WTC11 (cell line): Measurements from ENCODE around the gene CCDC116. TPM values are rescaled to one million over a fixed set of nuclear protein-coding genes. Genes with fewer than 3 reads are reported as not detected.

Experiments used
- ATAC-seq: fragments of 200-7000 bp; cut with Tn5 transposase; 2 replicates; pipeline ENCODE4 v1.10.0; 2021; ENCODE audit warnings: mild to moderate bottlenecking, moderate library complexity
- CTCF ChIA-PET: fragments of 300-600 bp; sonication (Branson Sonifier 250); formaldehyde crosslinking; loops from one replicate; lab custom pipeline; 2021; ENCODE audit warnings: antibody characterized with exemption; lab: Charles Lee
- POLR2A ChIA-PET: fragments of 350-600 bp; sonication (Branson Sonifier 250); formaldehyde crosslinking; loops from one replicate; lab custom pipeline; 2021; ENCODE audit warnings: antibody characterized with exemption; lab: Charles Lee
- DNase-seq: peaks from one replicate; pipeline ENCODE4 v3.0.0; 2021; ENCODE audit warnings: low spot score
- H3K27ac Mint-ChIP-seq: 2 replicates; pipeline ENCODE4 v1.8.0; 2021; ENCODE audit warnings: mixed read lengths
- H3K27me3 Mint-ChIP-seq: 2 replicates; pipeline ENCODE4 v1.8.0; 2021; ENCODE audit warnings: low read depth, mild to moderate bottlenecking, moderate library complexity, mixed read lengths
- H3K36me3 Mint-ChIP-seq: 2 replicates; pipeline ENCODE4 v1.8.0; 2021; ENCODE audit warnings: mixed read lengths
- H3K4me1 Mint-ChIP-seq: 2 replicates; pipeline ENCODE4 v1.8.0; 2022; ENCODE audit warnings: mixed read lengths
- H3K4me3 Mint-ChIP-seq: 2 replicates; pipeline ENCODE4 v1.8.0; 2021; ENCODE audit warnings: mild to moderate bottlenecking, moderate library complexity, mixed read lengths
- H3K9me3 Mint-ChIP-seq: 2 replicates; pipeline ENCODE4 v1.8.0; 2021; ENCODE audit warnings: mixed read lengths
- ARID4B ChIP-seq: sonication (generic); formaldehyde crosslinking; IDR thresholded peaks from 2 replicates; pipeline ENCODE4 v1.8.0; 2023; ENCODE audit warnings: missing genetic modification reagents, mild to moderate bottlenecking, borderline replicate concordance
- CBFB ChIP-seq: sonication (generic); formaldehyde crosslinking; IDR thresholded peaks from 2 replicates; pipeline ENCODE4 v1.8.1; 2022; ENCODE audit warnings: mild to moderate bottlenecking, low read depth, missing genetic modification reagents
- CDX4 ChIP-seq: fragments of 250-450 bp; sonication (Bioruptor Pico); IDR thresholded peaks from 2 replicates; pipeline ENCODE4 v1.9.0; 2021; ENCODE audit warnings: moderate library complexity, mild to moderate bottlenecking, inconsistent platforms, borderline replicate concordance
- E2F5 ChIP-seq: sonication (generic); formaldehyde crosslinking; IDR thresholded peaks from 2 replicates; pipeline ENCODE4 v1.8.1; 2022; ENCODE audit warnings: mild to moderate bottlenecking, moderate library complexity, missing genetic modification reagents
- ERG ChIP-seq: fragments of 250-450 bp; sonication (Bioruptor Pico); IDR thresholded peaks from 2 replicates; pipeline ENCODE4 v1.8.0; 2021; ENCODE audit warnings: mild to moderate bottlenecking
- HMGXB4 ChIP-seq: sonication (generic); formaldehyde crosslinking; IDR thresholded peaks from 2 replicates; pipeline ENCODE4 v1.8.1; 2023; ENCODE audit warnings: mild to moderate bottlenecking, moderate library complexity, missing genetic modification reagents
- MAX ChIP-seq: sonication (generic); formaldehyde crosslinking; IDR thresholded peaks from 2 replicates; pipeline ENCODE4 v1.8.0; 2022; ENCODE audit warnings: mild to moderate bottlenecking, missing genetic modification reagents
- NFYB ChIP-seq: sonication (generic); formaldehyde crosslinking; conservative IDR thresholded peaks from 2 replicates; pipeline ENCODE4 v1.8.0; 2022; ENCODE audit warnings: low read depth, missing genetic modification reagents
- NR1H2 ChIP-seq: sonication (generic); formaldehyde crosslinking; IDR thresholded peaks from 2 replicates; pipeline ENCODE4 v1.9.0; 2021; ENCODE audit warnings: mild to moderate bottlenecking, moderate library complexity, missing genetic modification reagents
- SMAD3 ChIP-seq: sonication (generic); formaldehyde crosslinking; IDR thresholded peaks from 2 replicates; pipeline ENCODE4 v1.8.0; 2022; ENCODE audit warnings: missing genetic modification reagents, mild to moderate bottlenecking, borderline replicate concordance
- SOX15 ChIP-seq: fragments of 250-450 bp; sonication (Bioruptor Pico); IDR thresholded peaks from 2 replicates; pipeline ENCODE4 v1.9.0; 2021; ENCODE audit warnings: mild to moderate bottlenecking
- SP1 ChIP-seq: sonication (generic); formaldehyde crosslinking; conservative IDR thresholded peaks from 2 replicates; pipeline ENCODE4 v1.8.1; 2022; ENCODE audit warnings: missing genetic modification reagents
- TCF7 ChIP-seq: sonication (generic); formaldehyde crosslinking; IDR thresholded peaks from 2 replicates; pipeline ENCODE4 v1.8.0; 2022; ENCODE audit warnings: mild to moderate bottlenecking, low read depth, missing genetic modification reagents, moderate library complexity
- TP53 ChIP-seq: sonication (generic); formaldehyde crosslinking; IDR thresholded peaks from 2 replicates; pipeline ENCODE4 v1.8.1; 2023; ENCODE audit warnings: mild to moderate bottlenecking, missing genetic modification reagents
- USF1 ChIP-seq: sonication (generic); formaldehyde crosslinking; IDR thresholded peaks from 2 replicates; pipeline ENCODE4 v1.8.0; 2022; ENCODE audit warnings: mild to moderate bottlenecking, missing genetic modification reagents
- USF2 ChIP-seq: sonication (generic); formaldehyde crosslinking; IDR thresholded peaks from 2 replicates; pipeline ENCODE4 v1.8.1; 2023; ENCODE audit warnings: mild to moderate bottlenecking, missing genetic modification reagents, moderate library complexity
- ZNF219 ChIP-seq: sonication (generic); formaldehyde crosslinking; IDR thresholded peaks from 2 replicates; pipeline ENCODE4 v1.8.0; 2023; ENCODE audit warnings: missing genetic modification reagents, mild to moderate bottlenecking, borderline replicate concordance
- ZNF423 ChIP-seq: fragments of 250-450 bp; sonication (Bioruptor Pico); IDR thresholded peaks from 2 replicates; pipeline ENCODE4 v2.1.2; 2022; ENCODE audit warnings: mild to moderate bottlenecking, moderate library complexity
- ZNF425 ChIP-seq: fragments of 250-450 bp; sonication (Bioruptor Pico); conservative IDR thresholded peaks from 2 replicates; pipeline ENCODE4 v1.9.0; 2021; ENCODE audit warnings: mild to moderate bottlenecking
- ZNF671 ChIP-seq: fragments of 250-450 bp; sonication (Bioruptor Pico); IDR thresholded peaks from 2 replicates; pipeline ENCODE4 v1.8.0; 2021; ENCODE audit warnings: mild to moderate bottlenecking
- total RNA-seq: library from RNA; stranded (reverse); gene quantifications from 3 replicates; pipeline ENCODE4 v1.2.3, GENCODE V29; 2021

The CCDC116 gene
- total RNA-seq, 1 experiment from 2014 or later, result 0.57 TPM

- TF ChIP-seq ZNF425 (CRISPR knock-in tag), result no peak
- TF ChIP-seq TP53 (CRISPR knock-in tag), result no peak
- TF ChIP-seq ZNF423 (CRISPR knock-in tag), result no peak
- no peak for TF ChIP-seq USF2 (CRISPR knock-in tag)
- no peak for TF ChIP-seq SP1 (CRISPR knock-in tag)
- TF ChIP-seq SMAD3 (CRISPR knock-in tag), result no peak
- TF ChIP-seq E2F5 (CRISPR knock-in tag), result no peak
- no peak for TF ChIP-seq USF1 (CRISPR knock-in tag)
- TF ChIP-seq MAX, result no peak
- TF ChIP-seq, all 79 proteins: peak for 0
Measured at GRCh38 chr22:21660904-21661303, 28.3 kb downstream of the CCDC116 start (continued).

GRCh38 chr22:21661991-21662390 lies 29.4 kb downstream of the CCDC116 start:
- Mint-ChIP-seq H3K9me3 (peaks cover 3% of the 10 kb centered on the region; the same call in 1 of the 2 replicates), H3K4me3 (no peak overlapping the region), H3K36me3 (no peaks in the 10 kb centered on the region), H3K4me1 (peaks cover 13% of the 10 kb centered on the region), H3K27me3 (peaks cover 12% of the 10 kb centered on the region), H3K27ac (no peak overlapping the region)
- no peak for DNase-seq
- POLR2A ChIA-PET, result no interaction called here
- CTCF ChIA-PET, result no interaction called here
- TF ChIP-seq ZNF671, result no peak
- TF ChIP-seq CBFB (CRISPR knock-in tag), result no peak
- no peak for TF ChIP-seq USF2 (CRISPR knock-in tag)
- TF ChIP-seq ERG (CRISPR knock-in tag), result no peak
- no peak for ATAC-seq

GRCh38 chr22:21663738-21664137 lies 31.2 kb downstream of the CCDC116 start:
- Mint-ChIP-seq H3K9me3 (peaks cover 3% of the 10 kb centered on the region; the same call in 1 of the 2 replicates), H3K4me3 (no peak overlapping the region), H3K27me3 (peaks cover 12% of the 10 kb centered on the region), H3K36me3 (no peaks in the 10 kb centered on the region), H3K27ac (no peak overlapping the region), H3K4me1 (peaks cover 11% of the 10 kb centered on the region)
- DNase-seq (no peak), ATAC-seq (no peak)
- POLR2A ChIA-PET, result no interaction called here
- TF ChIP-seq NFYB (CRISPR knock-in tag), result no peak
- no peak for TF ChIP-seq NR1H2 (CRISPR knock-in tag)
- no peak for TF ChIP-seq TCF7
- TF ChIP-seq ARID4B (CRISPR knock-in tag), result no peak
- TF ChIP-seq ZNF219 (CRISPR knock-in tag), result no peak
- TF ChIP-seq SOX15 (CRISPR knock-in tag), result no peak
- TF ChIP-seq CDX4 (CRISPR knock-in tag), result no peak
- TF ChIP-seq HMGXB4 (CRISPR knock-in tag), result no peak
- CTCF ChIA-PET, result no interaction called here
